Skin of body (tissue), 2 donors: ENCODE data around the gene ATP8B3. TPM values are rescaled to one million over a fixed set of nuclear protein-coding genes. Genes with fewer than 3 reads are reported as not detected.
"Not testable (repeated sequence)": the region's sequence is repeated elsewhere in the genome, so short reads cannot be mapped to it uniquely, and the experiment has no call there.

ENCODE experiments used
- DNase-seq: peaks from one replicate; lab custom pipeline; 2025; lab: John Stamatoyannopoulos, UW
- total RNA-seq: library from RNA; depleted of rRNA; stranded (reverse); fragments of >200 nt; gene quantifications from one replicate; pipeline ENCODE4 v1.2.3, GENCODE V29; 2014

Gene ATP8B3
- total RNA-seq, 1 donor from 2014 or later: 0.99 TPM

DNA sequence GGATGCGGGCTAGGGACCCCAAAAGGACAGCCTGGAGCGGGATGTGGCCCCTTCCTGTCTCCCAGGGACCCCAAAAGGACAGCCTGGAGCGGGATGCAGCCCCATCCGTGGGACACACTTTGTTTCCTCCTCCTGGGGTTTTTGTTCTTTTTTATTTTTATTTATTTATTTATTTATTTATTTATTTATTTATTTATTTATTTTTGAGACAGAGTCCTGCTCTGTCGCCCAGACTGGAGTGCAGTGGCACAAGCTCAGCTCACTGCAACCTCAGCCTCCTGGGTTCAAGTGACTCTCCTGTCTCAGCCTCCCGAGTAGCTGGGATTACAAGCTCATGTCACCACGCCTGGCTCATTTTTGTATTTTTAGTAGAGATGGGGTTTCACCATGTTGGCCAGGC lies 14.8 kb downstream of the ATP8B3 start:
- not testable (repeated sequence) for DNase-seq

DNA sequence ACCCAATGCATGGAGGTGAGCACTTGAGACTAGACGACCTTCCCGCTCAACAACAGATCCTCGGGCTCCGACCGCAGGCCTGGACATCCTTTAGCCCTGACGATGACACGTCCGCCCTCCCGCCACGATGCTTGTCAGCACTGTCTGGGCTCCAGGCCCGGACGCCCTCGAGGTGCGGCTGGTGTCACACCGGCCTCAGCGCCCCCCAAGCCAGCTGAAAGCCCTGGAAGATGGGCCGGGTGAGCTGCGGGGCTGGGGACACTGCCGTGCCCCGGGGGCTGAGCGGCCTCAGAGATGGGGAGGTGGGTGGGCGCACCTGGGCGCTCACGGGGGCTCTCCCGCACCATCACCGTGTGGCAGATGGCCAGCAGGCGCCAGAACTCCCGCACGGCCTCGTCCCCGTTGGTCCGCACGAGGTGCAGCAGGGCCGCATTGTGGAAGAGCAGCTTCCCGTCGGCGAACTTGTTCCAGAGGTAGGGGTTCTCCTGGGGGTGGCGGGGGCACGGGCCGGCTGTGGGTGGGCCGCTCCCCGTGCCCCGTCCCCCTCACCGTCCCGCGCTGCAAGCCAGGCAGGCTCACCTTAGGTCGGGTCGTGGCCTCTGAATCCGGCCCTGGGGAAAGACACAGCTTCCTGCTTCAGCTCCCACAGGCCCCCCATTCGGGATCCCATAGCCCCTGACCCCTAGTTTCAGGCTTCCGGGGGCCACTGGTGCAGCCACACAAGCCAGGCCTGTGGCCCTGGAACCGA lies 15.5 kb downstream of the ATP8B3 start:
- DNase-seq: no peak

DNA sequence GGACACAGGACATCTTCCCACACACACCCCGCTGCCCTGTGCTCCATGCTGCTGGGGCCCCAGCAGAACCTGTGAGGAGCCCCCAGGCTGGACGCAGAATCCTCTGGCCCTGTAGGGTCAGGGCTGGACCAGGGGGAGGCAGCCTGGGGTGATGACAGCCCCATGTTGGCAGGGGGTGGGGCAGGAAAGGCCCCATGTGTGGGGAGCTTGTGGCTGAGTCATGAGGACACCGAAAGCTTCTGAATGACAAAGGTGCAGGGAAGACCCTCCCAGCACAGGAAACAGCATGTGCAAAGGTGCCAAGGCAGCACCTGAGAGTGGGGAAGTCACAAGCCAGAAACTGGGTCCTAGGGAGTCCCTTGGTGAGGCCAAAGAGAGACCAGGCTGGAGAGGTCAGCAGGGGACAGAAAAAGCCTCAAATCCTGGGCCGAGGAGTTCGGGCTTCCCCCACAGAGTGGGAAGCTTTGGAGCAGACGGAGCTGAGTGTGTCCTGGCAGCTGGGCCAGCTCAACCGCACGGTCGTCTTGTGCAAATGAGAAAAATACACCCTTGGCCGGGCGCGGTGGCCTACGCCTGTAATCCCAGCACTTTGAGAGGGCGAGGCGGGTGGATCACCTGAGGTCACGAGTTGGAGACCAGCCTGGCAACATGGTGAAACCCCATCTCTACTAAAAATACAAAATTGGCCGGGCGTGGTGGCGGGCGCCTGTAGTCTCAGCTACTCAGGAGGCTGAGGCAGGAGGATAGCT lies 17.5 kb downstream of the ATP8B3 start:
- DNase-seq: no peak

DNA sequence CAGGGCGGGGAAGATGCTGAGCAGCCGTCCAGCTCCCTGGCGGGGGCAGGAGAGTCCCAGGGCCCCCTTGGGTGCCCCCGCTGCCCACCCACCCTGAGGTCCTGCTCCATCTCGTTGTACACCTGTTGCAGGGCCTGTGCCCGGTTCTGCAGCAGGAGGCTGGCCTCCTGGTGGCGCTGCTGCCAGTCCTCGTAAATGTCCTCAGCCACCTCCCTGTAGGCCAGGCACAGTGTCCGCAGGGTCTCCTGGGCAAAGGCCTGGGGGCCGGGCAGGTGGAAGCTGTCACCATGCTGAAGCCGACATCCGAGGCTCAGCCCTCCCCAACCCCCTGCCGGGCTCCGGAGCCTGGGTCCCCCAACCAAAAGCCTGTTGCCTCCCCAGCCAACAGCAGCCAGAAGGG lies 20.2 kb downstream of the ATP8B3 start:
- DNase-seq: no peak

DNA sequence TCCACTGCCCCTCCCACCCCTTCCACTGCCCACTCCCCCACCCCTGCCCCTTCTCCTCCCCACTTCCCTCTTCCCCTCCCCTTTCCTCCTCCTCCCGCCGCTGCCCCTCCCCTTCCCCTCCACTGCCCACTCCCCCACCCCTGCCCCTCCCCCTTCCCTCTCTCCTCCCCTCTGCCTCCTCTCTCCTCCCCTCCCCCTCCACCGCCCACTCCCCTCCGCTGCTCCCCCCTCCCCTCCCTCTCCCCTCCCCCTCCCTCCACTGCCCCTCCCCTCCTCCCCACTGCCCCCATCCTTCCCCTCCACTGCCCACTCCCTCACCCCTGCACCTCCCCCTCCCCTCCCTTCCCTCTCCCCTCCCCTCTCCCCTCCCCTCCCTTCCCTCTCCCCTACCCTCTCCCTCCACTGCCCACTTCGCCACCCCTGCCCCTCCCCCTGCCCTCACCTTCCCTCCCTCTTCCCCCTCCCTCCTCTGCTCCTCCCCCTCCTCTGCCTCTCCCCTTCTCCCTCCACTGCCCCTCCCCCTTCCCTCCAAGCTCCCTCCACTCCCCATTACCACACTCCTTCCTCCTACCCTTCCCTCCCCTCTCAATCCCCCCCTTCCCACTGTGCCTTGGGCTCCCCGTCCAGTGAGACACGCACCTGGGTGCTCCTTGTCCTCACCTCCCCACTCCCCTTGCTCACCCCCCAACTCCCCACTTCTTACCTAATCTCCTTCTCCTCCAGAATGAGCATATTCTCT lies 21.9 kb downstream of the ATP8B3 start:
- no peak for DNase-seq

DNA sequence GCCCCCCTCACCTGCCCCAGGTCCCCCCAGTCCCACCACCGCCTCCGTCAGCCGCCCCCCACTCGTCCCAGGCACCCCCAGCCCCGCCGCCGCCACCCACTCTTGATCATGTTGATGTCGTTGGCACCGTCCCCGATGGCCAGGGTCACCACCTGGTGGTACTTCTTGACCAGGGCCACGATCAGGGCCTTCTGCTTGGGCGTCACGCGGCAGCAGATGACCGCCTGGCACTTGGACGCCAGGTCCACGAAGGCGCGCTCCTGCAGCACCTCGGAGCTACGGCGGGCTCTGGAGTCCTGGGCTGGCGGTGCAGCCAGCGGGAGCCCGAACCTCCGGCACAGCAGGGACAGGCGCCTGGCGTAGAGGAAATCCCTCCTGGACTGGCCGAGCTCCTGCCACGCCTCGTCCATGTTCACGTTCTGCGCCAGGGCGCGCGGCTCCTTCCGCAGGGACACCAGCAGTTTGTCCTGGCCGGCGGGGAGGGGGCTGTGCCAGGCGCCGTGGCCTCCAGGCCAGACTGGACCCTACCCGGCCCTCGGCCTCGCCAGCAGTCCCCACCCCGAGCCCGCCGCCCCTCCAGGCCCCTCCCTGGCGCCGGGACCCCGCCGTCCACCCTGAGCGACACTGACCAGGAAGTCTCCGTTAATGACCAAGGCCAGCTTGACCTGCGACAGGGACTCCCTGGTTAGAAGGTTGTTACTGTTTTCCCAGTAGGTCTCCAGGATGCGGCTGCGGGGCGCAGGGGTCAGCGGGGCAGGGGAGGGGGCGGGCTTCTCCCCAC lies 22.6 kb downstream of the ATP8B3 start:
- DNase-seq: no peak

DNA sequence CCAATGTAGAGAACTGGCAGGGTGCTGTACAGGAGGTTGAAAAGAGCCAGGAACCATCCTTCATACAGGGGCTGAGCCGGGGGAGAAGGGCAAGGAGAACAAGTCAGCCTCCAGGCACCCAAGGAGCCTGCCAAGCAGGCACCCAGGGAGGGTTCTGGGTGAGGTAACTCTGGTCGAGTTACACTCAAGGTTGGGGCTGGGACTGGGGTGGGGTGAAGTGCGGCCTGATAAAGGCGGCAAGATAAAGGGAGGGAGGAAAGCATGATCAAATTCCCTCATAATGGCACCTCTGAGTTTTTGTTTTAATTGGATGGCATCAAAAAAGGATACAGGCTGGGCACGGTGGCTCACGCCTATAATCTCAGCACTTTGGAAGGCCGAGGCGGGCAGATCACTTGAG lies 25.0 kb downstream of the ATP8B3 start:
- DNase-seq: no peak

DNA sequence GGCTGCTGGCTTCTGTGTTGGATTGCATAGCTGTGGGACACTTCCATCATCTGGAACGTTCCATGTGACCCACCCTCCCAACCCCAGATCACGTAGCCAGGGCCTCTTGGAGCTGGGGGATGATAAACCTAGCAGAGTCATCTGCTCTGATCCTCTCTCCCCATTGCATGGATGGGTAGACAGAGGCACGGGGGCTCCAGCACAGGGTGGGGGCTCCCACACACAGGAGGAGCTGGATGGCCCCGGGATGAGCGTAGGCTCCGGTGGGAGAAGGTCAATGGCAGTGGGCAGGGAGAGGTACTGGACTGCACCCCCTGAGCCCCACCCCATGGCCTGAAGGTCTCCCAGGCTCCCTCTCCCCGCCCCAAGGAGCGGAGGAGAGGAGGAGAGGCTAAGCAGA lies 25.4 kb downstream of the ATP8B3 start:
- no peak for DNase-seq

DNA sequence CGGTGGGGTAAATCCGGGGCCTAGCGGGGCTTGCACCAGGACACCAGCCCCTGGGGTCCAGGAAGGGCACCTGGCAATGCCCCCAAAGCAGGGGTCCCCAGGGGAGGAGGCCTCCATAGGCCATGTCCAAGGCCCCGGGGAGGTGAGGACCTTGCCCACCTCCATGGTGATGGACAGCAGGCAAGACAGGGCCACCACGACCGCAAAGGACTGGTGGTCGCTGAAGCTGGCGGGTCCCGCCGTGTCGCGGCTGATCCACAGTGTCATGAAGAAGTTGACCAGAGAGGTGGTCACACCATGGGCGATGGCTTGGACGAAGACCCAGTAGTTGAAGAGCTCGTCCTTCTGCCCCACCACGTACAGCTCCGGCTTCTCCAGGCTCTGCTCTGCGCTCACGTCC lies 26.8 kb downstream of the ATP8B3 start:
- no peak for DNase-seq

DNA sequence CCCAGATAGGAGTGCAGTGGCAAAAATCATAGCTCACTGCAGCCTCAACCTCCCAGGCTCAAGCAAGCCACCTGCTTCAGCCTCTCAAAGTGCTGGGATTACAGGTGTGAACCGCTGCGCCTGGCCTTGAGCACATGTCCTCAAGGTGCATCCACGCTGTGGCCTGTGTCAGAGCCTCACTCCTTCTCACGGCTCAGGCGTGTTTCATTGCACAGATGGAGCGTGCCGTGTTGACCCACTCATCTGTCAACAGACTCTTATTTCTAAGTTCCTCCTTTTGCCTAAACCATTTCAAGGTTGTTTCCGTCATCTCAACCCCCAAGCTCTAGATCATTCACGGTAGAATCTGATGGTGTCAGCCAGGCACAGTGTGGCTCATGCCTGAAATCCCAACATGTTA lies 28.2 kb downstream of the ATP8B3 start:
- no peak for DNase-seq

DNA sequence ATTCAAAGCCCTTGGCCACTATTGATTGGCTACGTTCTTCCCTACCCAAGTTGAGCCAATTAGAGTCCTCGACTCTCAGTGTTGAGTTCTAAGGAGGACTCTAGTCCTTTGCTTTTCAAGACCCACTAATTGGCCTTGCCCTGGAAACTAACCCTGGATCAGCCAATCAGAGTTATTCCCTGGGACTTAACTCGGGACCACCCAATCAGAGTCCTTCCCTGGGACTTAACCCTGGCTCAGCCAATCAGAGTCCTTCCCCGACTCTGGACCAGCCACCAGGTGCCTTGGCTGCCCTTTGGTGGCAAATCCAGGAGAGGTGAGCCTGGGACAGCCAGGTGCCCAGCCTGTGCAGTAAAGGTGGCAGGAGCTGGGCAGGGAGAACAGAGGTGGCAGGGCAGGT lies 28.7 kb downstream of the ATP8B3 start:
- no peak for DNase-seq

DNA sequence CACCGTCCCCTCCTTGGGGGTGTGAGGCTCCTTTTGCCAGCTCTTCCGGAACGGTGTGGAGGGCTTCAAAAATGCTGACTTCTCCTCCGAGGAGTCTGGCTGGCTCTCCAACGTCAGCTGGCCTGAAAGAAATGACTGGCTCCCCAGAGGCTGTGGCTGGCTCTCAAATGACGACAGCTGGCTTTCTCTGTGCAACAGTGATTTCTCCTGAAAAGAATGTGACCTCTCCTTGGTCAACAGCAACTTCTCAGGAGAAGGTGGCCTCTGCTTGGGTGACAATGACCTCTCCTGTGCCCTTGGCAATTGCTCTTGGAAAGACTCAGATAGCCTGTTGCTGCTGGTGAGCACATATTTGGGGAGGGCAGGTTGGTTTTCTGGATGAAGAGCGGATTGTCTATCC lies 29.6 kb downstream of the ATP8B3 start:
- DNase-seq: no peak

DNA sequence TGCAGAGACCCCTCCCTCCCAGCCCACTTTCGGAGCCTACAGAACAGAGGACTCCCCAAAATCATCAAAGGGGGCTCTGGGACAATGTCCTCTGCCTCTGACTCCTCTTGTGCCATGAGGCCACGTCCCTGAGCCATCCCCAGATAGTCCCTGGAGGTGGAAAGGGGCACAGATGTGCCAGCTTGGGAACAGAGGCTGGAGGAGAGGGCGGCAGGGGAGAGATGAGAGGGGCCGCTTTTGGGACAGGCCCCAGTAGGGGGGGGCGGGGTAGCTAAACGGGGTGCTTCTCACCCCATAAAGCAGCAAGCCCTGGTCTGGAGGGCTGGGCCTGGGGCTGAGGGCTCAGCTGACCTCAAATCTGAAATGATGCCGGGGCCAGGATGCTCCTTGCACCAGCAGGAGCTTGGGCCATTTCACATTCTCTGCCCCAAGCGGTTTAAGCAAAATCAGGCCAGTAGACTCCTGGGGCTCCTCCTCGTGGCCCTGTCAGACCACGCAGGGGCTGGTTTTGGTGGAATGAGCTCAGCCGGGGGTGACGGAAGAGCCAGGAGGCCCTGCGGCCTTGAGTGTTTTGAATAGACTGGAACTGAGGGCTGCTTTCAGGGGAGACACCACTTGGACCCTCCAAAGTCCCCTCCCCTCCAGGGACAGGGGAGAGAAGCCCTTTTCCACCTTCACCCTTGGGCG lies 31.7 kb downstream of the ATP8B3 start:
- DNase-seq: no peak

DNA sequence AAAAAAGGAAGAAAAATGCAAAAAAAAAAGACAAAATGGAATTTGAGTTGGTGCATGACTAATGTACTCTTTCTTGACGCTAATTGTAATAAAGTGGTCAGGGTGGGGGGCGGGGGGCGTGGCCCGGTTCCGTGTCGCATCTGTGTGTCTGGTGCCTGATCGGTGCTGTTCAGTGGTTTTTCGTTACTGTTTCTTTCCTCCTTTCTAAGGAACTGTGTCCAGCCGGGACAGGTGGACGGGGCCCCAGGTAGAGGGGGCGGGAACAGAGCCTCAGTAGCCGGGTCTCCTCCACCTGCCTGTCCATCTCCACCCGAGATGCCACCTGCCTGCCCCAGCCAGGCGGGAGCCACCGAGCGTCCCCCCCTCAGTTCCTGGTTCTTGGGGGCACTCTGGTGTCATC lies 32.5 kb downstream of the ATP8B3 start:
- DNase-seq: no peak

DNA sequence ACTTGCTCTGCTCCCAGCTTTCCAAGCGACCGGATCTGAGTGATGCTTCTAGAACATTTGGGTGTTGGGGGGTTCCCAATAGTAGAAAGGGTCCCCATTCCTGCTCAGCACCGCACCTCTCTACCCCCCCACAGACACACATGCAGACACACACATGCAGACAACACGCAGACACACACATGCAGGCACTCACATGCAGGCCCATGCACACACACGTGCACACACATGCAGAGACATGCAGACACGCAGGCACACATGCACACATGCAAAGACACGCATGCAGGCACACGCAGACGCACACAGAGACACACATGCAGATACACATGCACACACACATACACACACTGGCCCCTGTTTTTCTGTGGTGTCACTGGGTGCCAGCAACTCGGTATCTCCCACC lies 34.9 kb downstream of the ATP8B3 start:
- no peak for DNase-seq

DNA sequence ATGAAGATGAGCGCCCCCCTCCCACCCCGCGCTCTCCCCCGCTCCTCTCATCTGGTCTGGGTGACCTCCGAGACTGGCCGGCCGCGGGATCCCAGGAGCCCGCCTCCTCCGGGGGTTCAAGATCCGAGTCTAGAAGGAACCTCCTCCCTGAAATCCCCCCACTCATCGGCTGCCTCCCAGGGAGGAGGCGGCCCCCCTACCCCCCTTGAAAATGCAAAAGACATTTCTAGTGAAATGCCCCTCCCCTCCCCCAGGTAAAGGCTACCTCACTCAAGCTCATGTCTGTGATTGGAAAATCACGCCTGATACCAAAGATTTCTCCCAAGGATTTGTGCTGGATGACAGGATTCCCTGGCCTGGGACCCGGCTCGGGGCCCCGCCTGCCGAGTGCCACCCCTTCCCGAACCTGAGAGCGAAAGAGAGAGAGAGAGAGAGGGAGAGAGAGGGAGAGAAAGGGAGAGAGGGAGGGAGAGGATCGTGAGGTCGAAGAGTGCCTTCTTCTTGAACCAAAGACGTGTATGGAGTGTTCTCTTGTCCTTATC lies 35.4 kb downstream of the ATP8B3 start:
- DNase-seq: no peak

DNA sequence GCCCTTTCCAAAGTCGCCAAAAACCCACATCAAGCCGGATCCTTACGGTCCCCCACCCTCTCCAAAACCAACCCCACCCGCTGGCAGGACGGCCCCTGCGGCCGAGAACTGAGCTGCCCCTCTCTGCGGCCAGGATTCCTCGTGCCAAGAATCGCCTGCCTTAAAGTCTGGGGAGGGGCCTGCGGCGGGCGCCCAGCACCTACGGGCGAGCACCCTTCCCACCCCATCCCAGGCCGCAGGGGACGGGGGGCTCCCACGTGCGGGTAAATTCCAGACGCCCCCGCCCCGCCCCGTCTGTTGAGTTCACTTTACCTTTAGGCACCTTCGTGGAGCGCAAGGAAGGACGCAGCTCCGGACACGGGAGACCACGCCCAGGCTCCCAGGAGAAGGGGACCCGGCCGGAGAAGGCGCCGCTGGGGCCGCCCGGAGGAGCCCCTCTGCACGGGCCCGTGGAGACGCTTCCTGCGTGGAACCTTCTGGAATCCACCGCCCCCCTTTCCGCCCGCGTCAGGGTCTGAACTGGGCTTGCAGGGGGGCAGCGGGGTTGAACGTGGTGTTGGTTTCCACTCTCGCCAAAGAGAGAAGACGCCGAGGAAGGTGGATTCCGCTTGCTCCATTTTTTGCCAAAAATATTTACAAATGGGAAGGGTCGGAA lies 36.0 kb downstream of the ATP8B3 start:
- DNase-seq: no peak

DNA sequence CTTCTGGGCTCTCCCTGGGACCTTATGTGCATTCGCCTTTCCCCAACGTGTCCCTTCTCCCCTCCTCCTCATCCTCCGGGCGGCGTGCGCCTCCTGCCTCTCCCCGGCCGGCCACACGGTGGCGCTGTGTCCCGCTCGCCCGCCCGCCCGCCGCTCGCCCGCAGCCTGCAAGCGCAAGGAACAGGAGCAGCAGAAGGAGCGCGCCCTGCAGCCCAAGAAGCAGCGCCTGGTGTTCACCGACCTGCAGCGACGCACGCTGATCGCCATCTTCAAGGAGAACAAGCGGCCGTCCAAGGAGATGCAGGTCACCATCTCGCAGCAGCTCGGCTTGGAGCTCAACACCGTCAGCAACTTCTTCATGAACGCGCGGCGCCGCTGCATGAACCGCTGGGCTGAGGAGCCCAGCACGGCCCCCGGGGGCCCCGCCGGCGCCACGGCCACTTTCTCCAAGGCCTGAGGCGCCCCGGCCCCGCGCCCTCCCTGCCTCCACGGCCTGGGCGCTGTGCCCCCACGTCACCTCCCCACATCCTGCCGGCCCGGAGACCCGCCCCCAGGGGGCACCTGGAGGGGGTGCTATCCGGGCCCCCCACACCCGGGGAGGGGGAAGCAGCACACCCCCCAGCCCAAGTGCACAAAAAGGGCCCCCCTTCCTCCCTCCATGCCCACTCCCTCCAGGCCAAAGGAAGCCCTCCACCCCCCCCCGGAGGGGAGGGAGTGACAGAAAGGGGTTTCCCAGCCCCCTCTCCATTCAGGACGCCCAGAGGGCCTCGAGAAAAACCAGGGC lies 36.9 kb downstream of the ATP8B3 start:
- DNase-seq: no peak

DNA sequence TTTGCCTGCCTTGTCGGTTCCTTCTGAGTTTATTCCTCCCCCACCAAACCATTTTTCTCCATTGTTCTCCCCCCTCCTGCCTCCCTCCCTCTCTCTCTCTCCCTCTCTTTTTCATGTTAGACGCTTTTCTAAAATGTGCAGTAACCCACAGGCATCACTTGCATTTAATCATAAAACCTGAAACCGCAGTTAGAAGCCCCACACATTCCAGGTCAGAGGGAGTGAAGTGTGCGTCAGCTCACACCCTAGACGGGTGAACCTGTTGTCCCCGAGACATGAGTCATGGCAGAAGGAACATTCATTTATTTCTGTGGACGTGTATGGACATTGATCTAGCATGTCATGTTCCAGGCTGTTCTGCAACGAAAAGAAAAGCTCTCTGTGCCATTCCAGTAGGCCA lies 38.9 kb downstream of the ATP8B3 start:
- no peak for DNase-seq
